Myocyte (in vitro differentiated cells): ENCODE data around the gene IDH1. TPM values are rescaled to one million over a fixed set of nuclear protein-coding genes. Genes with fewer than 3 reads are reported as not detected.
"Not testable (repeated sequence)": the region's sequence is repeated elsewhere in the genome, so short reads cannot be mapped to it uniquely, and the experiment has no call there.

ENCODE experiments used
- DNase-seq: peaks from one replicate; pipeline ENCODE4 v3.0.0-alpha.2; 2012; ENCODE audit warnings: low read depth
- polyA plus RNA-seq: library from polyadenylated mRNA; unstranded; fragments of >200 nt; gene quantifications from one replicate; pipeline ENCODE4 v1.2.1, GENCODE V29; 2012; ENCODE audit warnings: missing spikeins
- total RNA-seq: library from RNA; depleted of rRNA; stranded (reverse); fragments of >200 nt; gene quantifications from 2 replicates; pipeline ENCODE4 v1.2.3, GENCODE V29; 2014

The IDH1 gene
- 40.8 and 79.4 TPM in 2 replicates for total RNA-seq
- 65.7 TPM for polyA plus RNA-seq

- DNase-seq, result peak; percentile 99
These were observed at the start of gene IDH1 for GRCh38 chr2:208254871-208255556. TSS of gene IDH1 (minus strand) at chr2:208255071. CDS start at chr2:208251551, 3,520 bp downstream.

DNA sequence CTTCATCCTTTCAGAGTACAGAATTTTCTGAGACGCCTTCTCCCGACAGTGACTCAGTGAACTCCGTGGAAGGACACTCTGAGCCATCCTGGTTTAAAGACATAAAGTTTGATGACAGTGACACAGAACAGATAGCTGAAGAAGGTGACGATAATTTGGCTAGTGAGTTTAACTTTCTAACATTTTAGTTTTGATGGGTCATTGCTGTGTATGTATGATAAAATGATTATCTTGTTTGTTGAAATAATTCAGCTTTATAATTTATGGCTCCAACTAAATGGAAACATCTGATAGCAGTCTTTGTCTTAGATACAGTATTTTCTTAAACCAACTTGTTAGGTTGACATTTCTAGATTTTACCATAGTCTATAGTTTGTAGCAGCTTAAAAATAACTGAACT is 49.3 kb upstream of the IDH1 start:
- DNase-seq, result no peak

GRCh38 chr2:208300847-208301618 is 46.2 kb upstream of the IDH1 start:
- no peak for DNase-seq

GRCh38 chr2:208297961-208298360 is 43.1 kb upstream of the IDH1 start:
- DNase-seq, result no peak

- DNase-seq, result no peak
These were observed 41.7 kb upstream of the IDH1 start for GRCh38 chr2:208296610-208297009.

DNA sequence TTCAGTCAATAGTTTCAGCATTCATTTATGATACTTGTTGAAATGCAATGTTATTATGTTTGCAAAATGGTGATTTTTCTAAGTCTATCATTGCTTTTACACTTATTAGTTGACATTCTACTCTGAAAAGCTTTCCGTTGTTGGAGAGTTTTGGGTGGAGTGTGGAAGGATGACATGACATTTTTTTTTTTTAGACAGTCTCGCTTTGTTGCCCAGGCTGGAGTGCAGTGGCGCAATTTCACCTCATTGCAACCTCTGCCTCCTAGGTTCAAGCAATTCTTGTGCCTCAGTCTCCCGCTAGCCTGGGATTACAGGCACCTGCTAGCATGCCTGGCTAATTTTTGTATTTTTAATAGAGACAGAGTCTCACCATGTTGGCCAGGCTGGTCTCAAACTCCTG is 41.0 kb upstream of the IDH1 start:
- no peak for DNase-seq

- DNase-seq, result no peak
These were observed 39.7 kb upstream of the IDH1 start for GRCh38 chr2:208294482-208295024.

DNA sequence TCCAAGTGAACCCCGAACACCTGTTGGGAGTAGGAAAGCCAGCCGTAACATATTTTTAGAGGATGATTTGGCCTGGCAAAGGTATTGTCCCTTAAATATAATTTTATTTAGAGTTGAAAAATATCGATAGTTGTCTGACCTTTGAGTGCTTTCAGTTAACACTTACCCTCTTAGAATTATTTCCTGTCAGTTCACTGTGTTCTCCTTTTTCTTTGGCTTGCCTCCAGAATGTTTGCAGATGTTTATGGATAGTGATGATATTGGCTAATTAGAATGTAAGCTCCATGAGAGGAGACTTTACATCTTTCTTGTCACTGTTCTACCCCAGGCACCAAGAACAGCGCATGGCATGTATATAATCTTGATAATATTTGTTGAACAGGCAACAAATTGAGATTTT is 31.0 kb upstream of the IDH1 start:
- DNase-seq, result peak; percentile 48

- DNase-seq, result peak; percentile 44
These were observed 26.1 kb upstream of the IDH1 start for GRCh38 chr2:208280933-208281332.

DNA sequence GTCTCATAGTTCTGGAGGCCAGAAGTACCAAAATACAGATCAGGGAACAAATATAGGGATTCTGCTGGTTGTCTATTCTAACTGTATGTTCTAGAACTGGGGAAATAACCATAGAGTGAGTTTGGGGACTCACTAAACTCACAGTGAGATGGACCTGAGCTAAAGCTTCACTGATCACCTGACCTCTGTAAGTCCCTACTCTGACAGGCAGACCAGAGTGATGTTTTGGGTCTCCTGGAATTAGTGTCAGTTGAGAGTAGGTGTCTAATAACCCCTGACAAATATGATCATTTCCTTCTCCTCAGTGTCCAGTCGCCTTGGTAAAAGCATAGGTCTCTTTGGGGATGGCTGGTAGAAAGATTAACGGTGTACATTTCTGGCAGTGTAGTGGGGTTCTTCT is 25.4 kb upstream of the IDH1 start:
- no peak for DNase-seq

GRCh38 chr2:208279236-208279635 is 24.4 kb upstream of the IDH1 start:
- no peak for DNase-seq

- DNase-seq, result no peak
These were observed 23.7 kb upstream of the IDH1 start for GRCh38 chr2:208278549-208278948.

- no peak for DNase-seq
These were observed 19.9 kb upstream of the IDH1 start for GRCh38 chr2:208274748-208275147.

DNA sequence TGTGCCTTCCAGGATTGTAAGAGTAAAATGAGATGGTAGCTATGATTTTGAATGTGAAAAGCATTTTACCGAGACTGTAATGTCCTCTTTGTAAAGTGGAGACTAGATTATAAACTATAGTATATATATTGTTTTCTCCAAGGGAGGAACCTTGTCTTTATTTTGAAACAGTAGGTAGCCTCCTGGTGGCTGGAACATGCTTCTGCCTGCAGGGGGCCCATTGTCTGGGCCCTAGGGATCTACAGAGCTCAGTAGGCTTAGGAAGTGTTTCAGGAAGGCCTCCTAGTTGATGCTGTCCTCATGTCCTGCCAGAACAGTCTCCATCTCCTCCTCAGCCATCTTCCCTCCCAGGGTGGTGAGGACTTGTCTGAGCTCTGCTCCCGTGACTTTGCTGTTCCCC is 14.2 kb upstream of the IDH1 start:
- DNase-seq, result no peak

- no peak for DNase-seq
These were observed 13.5 kb upstream of the IDH1 start for GRCh38 chr2:208268156-208268952.

DNA sequence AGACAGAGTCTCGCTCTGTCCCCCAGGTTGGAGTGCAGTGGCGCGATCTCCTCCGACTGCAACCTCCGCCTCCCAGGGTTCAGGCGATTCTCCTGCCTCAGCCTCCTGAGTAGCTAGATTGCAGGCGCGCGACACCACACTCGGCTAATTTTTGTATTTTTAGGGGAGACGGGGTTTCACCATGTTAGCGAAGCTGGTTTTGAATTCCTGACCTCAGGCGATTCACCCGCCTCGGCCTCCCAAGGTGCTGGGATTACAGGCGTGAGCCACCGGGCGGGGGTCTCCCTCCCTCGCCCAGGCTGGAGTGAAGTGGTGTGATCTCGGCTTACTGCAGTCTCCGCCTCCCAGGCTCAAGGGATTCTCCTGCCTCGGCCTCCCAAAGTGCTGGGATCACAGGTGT is 12.7 kb upstream of the IDH1 start:
- DNase-seq, result not testable (repeated sequence)

DNA sequence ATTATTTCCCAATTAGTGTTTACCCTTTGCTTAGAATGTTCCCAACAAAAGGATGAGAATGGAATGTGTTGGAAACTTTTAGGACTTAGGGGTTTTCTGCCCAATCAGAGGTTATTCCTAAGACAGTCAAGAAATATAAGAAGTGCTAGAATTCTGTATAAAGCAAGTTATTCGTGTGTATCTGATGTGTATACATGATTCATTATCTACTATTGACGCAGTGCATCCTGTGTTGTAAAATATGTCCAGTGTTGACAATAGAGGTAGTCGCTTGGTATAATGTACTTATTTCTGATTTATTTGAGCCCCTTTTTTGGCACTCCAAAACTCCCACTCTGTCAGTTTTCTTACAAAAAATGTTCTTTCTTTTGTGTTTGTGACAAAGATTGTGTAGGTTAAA is 12.1 kb upstream of the IDH1 start:
- no peak for DNase-seq

GRCh38 chr2:208266553-208266893 is 11.7 kb upstream of the IDH1 start:
- DNase-seq, result no peak

GRCh38 chr2:208265801-208266552 is 11.1 kb upstream of the IDH1 start, which contains the start of gene PIKFYVE:
TSS of gene PIKFYVE (plus strand) at chr2:208266255. CDS start at chr2:208271520, 5,265 bp downstream.
- DNase-seq, result peak; percentile 100

DNA sequence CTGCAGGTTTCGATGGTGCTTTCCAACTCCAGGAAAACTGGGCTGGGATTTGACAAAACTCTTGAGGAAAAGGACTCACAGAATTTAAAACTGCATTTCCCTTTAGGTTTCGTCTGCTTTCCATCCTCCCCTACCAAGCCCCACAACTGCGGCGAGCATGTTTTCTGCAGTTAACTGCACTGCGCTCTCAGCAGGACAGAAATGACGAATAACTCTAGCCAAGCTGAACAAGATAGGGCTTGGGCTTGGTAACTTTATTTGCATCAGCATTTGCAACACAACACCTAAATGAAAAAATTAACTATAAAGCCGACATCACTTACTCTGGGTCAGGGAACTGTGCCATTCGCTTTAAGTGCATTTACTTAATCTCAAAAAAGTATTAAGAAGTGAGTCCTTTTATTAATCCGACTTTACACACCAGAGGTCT is 10.5 kb upstream of the IDH1 start:
- no peak for DNase-seq
